Activated CD4-positive, alpha-beta T cell treated with anti-CD3 and anti-CD28 coated beads, Interleukin-2, Interleukin-6, amounts not matched to agents 100 ng/mL and 50 ng/mL, durations not matched to agents 16 hours and 8 hours (primary cell): ENCODE measurements around the gene RASSF8.

Experiments
- DNase-seq: peaks from one replicate; pipeline ENCODE4 v3.0.0-alpha.2; 2020

RASSF8 gene

DNA sequence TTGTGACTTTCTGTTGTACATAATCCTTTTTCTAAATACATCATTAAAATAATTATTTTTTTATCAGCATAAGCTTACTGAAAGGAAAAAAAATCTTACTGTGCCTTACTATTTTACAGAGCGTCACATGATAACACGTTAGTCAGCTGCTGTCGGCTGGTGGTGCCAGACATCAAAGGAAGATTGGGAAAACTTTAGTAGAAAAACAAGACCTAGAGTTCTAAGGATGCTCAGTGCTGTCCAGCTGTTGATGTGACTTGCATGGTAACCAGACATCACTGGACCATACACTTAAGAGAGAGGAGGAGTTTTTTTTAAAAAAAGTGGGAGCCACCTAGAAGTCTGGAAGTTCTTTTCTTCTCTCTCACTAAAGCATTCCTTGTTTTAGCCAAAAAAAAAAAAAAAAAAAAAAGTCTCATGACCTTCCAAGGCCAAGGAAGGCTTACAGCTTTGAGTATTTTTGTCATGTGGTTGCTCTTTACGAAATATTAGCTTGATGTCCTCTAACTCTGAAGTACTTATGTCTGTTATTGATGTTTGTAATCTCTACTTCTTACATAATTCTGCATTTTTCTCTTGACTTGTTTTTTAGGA, 4.5 kb downstream of the RASSF8 start:
- DNase-seq = no peak

DNA sequence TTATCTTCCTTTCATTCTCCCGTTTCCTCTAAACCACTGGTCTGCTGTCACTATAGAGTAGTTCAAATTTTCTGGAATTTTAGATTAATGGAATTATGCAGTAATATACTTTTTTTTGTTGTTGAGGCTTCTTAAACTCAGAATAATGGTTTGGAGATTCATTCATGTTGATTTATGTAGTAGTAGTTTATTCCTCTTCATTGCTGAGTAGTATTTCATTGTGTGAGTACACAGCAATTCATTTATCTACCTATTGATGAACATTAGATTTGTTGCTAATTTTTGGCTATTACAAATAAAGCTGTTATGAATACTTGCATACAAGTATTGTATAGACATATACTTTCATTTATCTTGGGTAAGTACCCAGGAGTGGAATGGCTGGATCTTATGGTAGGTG, 7.2 kb downstream of the RASSF8 start:
- no peak for DNase-seq

DNA sequence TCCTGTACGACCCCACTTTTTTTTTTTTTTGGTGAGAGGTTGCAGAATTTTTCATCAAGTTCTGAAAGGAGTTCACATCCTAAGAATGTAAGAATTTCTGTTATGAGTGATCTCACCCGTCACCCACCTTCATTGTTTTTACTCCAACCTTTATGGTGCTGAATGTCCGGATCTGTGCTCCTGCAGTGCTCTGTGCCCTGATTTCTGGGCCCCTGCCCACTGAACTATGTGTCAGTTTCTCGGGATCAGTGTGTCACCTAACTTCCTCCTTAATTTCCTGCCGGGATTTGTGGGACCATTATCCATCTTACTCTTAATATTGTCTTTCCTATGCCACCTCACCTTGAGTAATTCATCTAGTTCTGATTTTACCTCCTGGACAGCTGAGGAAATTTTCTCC, 11.6 kb downstream of the RASSF8 start:
- no peak for DNase-seq

DNA sequence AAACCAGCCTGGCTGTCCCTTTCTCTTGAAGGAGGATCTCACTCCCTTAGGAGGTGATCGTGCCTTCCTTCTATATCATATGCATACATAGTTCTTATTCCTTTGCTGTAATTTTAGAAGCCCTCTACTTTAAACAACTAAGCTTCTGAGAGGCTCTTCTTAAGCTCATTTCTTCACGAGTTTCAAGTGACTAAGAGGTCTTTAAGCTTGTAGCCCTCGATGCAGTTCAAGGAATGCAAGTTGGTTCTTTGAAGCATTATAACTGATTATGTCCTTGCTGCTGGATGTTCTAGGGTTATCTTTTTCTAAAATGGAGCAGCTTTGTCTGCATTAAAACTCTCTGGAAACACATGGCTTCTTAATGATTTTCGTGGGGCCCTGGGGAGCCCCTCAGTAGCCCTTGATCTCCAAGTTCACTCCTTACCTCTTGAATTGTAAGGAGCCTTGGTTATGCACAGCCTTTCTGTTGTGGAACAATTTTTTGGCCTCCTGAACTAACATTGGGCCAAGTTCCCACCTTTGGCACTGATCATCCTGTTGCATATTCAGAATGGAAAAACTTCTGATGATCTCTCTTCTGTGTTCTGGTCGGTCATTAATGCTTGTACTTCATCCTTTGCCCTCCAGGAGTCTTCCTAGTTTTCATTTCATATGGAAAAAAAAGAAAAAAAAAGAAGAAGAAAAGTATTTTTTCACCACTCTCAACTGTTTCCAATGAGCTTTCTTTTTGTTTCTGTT, 12.6 kb downstream of the RASSF8 start:
- no peak for DNase-seq

DNA sequence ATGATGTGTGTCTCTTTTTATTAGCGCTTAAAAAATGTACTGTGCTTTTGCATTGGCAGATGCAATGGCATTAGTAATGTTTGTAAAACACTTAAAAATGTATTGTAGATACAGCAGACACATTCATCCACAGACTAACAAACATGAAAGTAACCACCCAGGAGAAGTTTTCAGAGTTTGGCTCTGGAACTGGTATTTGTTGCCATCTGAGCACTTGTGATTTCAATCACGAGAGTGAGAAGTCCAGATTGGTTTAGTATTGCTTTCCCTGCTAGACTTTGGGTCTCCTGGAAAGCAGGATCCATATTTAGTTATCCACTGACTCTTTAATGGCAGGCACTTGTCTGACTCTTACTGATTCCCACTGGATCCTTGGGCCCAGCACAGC, 13.2 kb downstream of the RASSF8 start:
- no peak for DNase-seq

DNA sequence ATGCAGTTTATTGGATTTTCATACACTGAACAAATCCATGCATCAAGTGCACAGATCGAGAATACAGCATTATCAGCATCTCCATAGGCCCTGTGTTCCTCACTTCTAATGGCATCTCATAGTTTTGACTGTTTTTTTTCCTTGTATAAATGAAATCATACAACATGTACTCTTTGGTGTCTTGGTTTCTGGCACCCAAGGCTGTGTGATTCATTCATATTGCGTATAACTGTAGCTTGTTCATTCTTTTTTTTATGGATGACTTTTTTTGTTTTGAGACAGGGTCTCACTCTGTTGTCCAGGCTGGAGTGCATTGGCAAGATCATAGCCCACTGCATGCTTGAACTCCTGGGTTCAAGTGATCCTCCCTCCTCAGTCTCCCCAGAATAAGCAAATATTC, 14.3 kb downstream of the RASSF8 start:
- DNase-seq = no peak

DNA sequence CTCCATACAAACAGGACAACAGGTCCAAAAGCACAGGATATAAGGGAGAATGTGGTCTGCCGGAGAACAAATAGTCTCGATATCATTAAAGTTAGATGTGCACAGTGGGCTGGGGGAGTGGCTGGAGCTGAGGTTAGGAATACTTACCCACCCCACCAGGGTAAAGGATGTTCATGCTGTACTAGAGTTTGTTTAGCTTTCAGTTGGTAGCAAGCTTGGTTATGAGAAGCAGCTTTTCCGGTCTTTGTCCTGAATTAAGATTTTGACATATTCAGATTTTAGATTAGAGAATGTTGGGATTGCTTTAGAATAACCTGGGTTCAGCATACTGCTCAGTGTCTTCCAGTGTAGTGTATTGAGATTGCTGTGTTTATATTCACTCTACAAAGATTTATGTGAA, 16.7 kb downstream of the RASSF8 start:
- no peak for DNase-seq

DNA sequence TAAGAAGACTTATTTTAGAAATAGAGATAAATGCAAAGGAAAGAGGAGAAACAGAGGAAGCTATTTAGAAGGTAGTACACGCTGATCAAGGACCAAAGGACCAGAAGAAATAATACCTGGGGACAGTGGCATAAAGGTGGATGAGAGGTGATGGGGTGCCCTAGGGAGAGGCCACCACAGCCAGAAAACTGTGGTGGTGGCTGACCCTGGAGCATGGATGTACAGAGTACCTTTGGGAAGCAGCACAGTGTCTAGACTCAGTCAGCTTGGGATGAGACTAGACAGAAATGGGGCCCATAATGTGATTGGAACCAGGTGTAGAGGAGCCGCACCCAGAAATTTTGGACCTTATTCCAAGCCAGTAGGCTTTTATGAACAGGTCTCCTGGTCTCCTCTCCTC, 17.2 kb downstream of the RASSF8 start:
- no peak for DNase-seq

DNA sequence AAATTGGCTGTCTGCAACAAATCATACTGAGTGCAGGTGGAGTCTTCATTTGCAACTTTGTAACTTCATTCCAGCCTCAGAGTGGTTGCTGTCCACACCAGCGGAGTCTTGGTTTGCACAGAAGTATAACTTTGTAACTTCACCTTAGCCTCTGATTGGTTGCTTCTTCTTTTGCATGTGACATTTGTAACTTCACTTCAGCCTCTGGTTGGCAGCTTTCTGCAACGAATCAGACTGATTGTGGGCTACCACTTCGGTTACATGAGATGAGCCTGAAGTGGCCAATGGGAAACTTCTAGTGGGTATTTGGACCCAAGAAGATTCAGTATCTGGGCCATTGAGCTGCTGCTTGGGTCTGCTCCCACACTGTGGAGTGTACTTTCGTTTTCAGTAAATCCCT, 17.8 kb downstream of the RASSF8 start:
- DNase-seq = no peak

DNA sequence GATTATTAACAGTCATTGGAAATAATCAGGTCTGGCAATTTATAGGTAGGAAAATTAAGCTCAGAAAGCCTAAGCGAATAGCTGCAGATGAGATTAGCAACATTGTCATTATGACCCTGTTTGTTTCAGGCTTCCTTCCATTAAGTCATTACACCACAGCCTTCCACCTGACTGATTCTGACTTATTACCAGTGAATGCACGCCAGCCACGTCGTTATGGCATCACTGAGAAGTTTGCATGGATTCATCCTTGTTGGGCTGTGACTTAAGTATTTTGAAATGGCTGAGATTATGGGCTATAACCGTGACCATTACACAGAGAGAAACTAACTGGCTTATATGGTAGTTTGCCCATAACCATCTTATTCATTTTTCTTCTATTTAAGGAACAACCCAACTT, 18.6 kb downstream of the RASSF8 start:
- DNase-seq = no peak

DNA sequence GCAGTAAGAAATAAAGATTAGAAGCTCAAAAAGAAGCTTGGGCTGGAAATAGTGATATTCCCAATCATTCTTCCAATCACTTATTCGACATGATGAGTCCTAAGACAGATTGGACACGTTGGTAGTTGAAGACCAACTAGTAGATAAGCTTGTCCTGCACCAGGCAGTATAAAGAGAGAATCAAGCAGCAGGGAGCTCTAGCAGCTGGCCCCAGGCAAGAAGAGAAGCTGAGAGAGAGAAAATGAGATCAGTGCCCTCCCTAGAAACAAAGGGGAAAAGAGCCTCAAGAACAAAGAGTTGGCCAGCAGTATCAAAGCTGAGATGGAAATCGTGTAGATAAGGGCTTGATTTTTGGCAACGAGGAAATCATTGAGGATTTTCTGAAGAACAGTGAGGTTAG, 20.6 kb downstream of the RASSF8 start:
- DNase-seq = no peak

DNA sequence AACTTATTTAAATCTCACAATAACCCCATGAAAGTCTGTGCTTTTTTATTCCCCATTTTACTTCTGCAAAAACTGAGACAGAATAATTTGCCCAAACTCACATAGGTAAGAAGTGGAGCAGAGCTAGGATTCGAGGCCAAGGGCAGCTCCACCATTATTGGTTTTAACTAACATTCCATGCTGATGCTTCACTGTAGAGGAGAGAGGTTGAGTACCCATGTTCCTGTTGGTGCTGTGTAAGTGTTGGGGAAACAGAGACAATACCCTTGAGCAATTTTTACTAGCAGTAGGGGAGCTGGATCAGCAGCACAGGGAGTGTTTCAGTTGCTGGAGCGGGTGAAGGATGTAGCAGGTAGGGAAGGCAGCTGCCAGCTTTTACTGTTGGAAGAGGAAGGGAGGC, 21.1 kb downstream of the RASSF8 start:
- no peak for DNase-seq

DNA sequence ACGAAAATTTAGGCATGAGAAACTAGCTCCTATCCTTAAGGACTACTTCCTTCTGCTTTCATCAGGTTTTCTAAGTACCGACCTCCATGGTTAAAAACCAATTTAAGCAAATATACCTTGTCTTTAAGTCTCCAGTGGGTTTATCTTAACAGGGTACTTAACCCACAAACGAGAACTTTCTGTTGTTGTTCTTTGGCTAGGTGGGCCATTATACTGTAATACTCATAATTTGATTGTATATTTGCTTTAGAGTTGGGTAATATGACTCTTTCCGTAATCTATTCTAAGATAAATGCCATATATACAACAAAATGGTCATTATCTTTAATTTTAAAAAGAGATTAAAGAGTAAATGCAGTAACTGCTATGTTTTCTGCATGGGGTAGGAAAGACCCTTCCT, 21.6 kb downstream of the RASSF8 start:
- DNase-seq = no peak

DNA sequence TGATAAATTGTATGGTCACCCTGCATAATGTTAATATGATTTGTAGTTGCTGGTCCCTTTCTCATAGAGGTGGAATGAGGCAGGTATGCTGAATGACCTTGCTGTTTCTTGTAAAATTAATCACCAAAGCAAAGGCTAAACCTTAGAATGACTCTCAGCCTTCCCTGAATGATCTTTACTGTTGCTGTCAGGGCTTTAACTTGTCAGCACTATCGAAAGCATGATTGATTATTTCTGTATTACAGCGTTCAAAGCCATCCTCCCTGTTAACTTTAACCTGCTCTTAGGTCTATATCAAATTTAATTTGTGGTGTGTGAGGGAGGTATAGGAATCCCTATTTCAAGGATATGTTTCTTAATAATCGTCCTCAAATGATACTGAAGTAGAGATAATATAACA, 23.1 kb downstream of the RASSF8 start:
- no peak for DNase-seq

DNA sequence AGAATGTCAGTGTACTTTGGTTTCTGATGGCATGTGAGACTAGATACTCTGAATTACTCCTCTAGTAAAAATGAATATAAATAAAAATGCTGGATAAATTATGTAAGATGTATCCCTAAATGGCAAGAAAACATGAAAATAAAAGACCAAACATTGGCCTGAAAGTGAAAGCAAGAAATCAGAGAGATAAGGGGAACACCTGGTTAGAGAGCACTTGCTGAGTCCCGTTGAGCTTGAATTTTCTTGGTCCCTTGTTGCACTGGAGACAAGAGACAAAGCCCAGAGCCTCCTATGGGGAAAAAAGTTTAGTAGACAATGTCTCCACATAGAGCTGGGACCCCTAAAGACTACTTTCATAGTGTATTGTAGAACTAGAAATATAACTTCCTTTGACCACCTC, 23.9 kb downstream of the RASSF8 start:
- DNase-seq = no peak

DNA sequence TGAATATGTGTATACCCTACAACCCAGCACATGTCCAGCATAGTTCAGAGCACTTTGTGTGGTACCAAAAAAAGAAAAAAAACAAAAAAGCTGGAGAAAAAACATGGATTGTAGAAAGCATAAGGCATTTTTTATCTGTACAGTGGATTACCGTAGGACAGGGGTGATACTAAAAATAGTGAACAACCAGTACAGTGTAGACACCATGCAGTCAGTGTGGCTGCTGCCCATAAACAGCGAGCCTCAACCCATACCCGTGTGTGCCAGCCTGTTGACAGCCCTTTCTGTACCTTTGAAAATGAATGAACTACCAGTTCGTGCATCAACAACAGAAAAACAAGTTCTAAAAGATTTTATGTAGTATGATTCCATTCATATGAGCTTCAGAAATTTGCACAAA, 25.1 kb downstream of the RASSF8 start:
- no peak for DNase-seq

DNA sequence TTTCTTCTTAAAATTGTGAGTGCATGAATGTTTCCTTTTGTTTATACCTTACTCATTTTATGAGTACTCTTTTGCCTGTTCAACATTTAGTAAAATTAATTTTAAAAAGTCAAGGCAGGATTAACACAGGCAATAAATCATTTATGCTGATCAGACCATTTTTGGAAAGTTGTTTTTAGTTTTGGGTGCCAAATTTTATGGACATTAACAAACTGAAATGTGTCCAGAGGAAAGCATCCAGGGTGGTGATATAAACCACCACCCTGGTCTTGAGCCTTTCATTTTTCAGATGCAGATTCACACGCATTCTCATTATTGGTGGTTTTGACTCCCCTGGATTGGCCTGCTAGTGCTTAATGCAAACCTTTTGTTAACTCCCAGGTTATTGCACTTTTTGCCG, 26.3 kb downstream of the RASSF8 start:
- no peak for DNase-seq

DNA sequence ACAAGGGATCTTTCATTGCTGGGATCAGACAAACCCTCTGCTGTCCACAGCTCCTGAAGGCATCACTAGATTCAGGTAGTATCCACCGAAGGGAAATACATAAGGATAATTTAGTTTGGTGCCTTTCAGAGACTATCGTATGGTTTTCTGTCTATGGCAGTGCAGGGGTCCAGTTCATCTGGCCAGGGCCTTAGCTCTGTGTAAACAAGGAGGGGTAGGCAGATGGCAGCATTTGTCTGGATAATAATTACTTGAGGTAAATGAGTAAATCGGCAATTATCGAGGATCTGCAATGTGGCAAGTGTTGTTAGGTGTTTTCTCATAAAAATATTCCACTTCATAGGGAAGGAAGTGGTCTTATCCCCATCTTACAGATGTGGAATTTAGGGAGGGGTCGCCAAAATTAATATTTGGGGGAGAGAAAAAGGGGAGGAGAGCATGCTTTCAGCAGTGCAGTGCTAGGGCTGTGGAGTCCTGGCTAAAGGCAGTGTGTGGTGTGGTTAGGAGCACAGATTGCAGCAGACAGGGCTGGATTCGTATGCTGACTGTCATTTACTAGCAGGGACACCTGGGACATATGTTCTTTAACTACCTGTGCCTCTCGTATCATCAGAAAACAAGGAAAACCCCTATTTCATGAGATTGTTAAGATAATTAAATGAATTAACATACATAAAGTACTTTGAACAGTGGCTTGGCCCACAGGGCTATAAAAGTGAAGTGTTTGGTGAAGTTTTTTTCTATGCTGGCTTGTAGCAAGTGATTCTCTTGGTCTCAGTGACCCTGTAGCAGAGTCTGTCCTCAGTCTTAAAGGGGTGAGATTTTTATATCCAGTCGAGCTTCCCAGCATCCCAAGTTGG, 27.1 kb downstream of the RASSF8 start:
- no peak for DNase-seq

DNA sequence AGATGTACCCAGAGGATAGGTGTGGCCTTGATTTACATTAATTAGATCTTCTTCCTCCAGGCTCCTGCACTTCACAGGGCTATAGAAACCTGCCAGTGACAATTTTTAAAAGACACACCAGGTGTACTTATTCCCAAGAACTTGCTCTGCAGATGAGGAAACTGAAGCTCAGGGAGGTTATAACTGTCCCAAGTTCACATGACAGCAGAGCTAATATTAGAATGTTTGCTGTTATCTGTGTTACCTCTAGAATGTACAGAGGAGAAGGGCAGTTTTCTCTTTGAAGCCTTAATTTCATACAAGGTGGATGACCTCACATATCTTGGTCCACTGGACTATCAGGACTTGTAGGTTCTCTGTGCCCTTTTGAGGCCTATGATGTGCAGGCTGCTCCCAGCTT, 27.7 kb downstream of the RASSF8 start:
- no peak for DNase-seq

DNA sequence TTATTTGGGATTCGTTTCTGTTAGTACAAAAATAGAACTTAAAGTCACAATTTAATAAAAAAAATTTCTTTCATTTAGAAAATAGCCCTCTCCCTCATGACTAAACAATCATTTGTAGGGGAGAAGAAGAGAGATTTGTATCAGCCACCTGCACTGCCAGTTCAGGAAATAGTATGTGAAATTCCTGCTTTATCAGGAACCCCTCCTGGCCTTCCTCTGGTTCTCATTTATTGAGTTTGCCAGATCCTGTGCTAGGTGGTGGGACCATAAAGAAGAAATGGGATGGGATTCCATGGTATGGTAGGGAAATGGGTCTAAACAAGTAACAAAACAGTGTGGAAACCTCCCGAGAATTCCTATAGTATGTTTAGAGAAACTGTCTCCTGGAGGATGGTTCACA, 30.0 kb downstream of the RASSF8 start:
- DNase-seq = no peak

DNA sequence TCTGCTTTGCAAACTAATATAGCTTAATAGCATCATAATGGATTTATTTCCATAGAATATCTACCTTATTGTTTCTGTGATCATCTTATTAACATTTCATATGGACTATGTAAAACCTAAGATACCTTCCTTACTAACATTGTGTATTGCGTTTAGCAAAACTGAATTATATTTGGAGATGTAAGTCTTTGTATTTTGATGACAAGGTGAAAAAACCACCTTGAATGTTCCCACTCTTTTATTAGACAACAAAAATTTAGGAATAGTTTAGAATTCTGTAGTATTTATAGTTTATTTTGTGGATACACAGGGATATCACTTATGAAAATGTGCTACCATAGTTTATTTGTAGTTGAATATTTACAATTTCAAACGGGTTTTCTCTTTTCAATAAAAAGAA, 32.0 kb downstream of the RASSF8 start:
- DNase-seq = no peak

DNA sequence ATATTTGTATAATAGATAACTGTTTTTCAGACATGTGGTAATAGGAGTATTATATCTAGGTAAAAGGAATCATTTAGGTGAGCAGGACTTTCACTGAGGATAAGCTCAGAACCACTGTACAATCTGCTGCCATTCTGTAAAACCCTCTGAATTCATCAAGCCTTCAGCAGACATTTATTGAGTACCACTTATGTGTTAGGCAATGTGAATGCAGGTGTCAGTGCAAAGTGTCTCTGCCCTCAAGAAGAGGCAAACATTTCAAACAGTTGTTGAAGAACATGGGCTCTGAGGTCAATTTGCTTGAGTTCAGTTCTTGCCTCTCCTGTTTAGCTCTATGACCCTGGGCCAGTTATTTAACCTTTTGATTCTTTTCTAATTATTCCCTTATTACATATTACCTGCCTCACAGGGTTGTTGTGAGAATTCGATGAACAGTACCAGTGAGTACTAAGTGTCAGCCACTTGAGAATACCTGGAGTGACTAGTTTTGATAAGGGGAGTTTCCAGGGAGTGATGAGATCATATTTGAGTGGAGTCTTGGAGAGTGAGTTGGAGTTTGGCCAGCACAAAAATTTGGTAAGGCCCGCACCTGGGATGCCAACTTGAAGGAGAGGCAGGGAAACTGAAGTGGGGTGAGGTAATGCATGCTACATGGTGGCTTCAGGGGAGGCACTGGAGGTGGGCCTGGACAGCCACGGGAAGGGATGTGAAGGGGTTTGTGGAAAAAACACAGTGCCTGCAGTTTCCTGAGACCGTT, 33.7 kb downstream of the RASSF8 start:
- DNase-seq = no peak

DNA sequence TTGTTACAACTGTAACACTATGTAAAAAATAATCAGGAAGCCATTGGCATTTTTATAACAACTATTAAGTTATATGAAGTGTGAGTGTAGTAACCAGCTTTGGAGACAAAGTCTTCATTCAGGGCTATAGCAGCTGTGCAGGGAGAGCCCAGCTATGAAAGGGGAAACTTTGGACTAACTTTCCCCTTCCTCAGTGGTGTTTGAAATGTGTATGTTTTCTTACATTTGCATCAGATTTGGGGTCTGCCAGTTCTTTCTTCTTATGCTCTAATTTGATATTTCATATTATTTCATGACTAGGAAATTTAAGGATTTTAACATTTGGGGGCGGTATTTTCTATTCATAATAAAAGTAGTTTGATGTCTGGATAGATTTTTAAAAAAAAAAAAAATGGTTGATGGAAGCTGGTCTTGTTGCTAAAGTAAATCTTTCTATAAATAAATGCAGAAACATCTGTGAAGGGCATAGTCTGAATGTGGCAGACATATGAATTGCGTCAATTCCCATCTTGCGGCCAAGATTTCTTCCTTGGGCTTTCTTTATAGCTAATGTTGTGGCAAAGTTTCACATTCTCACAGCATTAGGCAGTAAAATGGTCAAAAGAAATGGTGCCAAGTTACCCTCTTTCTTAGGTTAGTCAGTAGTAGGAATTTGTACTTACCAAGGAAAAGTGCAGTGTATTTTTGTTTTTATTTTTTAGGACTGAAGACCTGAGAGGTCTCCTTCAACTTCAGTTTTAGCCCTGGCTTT, 35.6 kb downstream of the RASSF8 start:
- DNase-seq = no peak
